Activated CD4-positive, alpha-beta T cell treated with anti-CD3 and anti-CD28 coated beads, Interleukin-2, amount 50 U/mL, for 4 hours (primary cell): Measurements from ENCODE around the gene UBA6.
"Not testable (repeated sequence)": the region's sequence is repeated elsewhere in the genome, so short reads cannot be mapped to it uniquely, and the experiment has no call there.

Experiments
- DNase-seq, 2 experiments: peaks; one replicate each; pipeline ENCODE4 v3.0.0-alpha.2; 2020

Gene UBA6

DNA sequence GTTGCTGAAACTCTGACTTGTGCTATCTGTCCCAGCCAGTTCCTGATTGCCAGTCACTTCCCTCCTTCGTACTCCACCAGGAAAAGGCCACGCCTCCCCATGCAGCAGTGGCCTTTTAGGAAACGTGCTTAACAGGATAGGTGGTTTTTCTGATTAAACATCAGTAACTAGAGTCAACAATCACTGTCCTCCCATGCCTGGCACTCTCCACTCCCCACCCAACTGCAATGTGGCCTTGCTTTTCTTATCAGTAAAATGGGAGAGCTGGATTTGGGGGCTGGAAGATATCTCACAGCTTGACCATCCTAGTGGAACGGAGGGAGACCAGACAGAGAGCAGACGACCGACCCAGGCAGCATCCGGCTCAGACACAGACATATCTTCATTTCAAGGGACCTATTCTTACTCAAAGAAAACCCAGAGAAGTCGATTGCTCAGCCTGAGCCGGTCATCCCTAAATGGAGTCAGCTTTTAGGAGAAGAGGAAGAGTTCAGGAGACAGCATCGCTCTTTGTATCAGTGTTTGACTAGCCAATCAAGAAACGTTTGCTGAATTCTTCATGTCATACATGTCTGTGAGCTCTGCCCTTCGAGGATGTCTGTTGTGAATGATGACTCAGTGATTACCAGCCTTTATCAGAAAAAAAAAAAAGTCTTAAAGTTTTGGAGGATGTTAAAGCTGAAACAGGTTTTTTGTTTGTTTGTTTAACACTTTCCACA lies 12.7 kb upstream of the UBA6 start:
- DNase-seq: no peak

DNA sequence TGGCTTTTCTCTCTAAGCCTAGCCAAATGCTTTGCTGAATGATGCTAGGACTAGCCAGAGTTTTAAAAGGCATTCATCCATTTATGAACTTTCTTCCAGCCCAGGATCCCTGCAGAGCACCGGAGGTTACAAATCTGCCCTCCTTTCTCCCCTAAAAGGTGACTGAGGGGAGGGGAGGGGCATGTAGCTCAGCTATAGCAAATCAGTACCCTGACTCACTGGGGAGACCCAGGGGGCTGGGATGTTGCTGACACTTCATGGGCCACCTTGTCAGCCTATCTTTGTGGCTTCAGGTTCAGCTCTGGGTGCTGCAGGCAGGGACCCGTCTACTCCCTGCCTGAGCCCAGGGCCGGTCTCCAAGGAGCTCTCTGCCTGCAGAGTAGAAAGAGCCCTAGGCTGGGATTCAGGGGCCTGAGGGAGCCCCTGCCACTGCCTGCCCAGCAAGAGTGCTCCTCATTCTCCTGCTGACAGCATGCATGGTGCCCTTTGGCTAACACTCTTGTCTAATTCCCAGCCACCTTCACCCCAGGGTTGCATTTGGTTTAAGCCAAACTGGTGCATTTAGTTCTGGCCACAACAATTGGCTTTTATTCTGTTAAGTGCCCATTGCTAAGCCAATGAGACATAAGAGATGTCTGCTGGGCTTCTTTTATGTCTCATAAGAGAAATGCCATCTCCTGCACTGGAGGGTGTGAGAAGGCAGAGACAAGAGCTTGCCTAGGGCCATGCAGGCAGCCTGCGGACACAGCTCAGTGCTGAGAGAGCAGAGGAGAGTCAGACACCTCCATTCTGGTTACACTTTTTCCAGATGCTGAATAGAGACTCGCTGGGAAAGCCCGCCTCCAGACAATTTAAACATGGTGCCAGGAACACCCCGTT lies 11.9 kb upstream of the UBA6 start:
- DNase-seq: no peak

DNA sequence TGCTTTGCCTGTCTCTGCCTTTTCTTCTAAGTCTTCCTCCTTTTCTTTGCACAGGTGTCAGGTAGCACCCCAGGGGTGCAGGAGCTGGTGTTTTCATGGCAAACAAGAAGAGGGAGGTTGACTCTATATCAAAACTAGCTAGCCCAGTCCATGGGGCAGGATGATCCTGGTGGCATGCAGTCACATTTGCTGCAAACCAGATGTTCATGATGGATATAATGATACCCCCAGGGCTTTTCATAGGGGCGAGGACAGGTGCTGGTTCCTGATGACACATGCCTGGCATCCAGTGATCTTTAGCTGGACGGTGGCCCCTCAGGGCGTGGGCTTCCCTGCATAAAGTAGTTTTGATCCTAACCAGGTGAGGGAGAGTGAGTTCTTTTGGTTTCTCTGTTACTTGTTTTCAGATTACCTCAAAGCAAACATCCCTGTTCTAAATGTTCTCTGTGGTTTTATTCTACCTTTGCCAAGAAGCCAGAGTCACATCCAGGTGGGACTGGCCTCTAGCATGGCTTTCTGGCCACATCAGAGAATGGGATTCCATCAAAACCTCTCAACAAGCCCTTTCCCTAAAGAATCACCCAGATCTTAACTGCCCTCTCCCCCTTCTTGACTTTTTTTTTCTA lies 11.2 kb upstream of the UBA6 start:
- DNase-seq: no peak

DNA sequence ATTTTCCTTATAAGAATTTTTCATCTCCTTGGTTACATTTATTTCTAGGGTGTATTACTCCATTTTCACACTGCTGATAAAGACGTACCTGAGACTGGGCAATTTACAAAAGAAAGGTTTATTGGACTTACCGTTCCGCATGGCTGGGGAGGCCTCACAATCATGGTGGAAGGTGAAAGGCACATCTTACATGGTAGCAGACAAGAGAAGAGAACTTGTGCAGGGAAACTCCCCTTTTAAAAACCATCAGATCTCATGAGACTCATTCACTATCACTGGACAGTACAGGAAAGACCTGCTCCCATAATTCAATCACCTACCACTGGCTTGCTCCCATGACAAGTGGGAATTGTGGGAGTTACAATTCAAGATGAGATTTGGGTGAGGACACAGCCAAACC lies 5.7 kb upstream of the UBA6 start:
- DNase-seq: not testable (repeated sequence)

DNA sequence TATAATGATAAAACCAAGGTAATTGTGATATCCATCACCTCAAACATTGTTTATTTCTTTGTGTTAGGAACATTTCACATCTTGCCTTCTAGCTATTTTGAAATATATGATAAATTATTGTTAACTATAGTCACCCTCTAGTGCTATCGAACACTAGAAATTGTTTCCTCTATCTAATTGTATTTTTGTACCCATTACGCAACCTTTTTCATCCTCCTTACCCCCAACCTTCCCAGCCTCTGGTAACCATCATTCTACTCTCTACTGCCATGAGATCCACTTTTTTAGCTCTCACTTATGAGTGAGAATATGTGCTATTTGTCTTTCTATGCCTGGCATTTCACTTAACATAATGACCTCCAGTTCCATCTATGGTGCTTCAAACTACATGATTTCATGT lies 3.9 kb upstream of the UBA6 start:
- DNase-seq: no peak

DNA sequence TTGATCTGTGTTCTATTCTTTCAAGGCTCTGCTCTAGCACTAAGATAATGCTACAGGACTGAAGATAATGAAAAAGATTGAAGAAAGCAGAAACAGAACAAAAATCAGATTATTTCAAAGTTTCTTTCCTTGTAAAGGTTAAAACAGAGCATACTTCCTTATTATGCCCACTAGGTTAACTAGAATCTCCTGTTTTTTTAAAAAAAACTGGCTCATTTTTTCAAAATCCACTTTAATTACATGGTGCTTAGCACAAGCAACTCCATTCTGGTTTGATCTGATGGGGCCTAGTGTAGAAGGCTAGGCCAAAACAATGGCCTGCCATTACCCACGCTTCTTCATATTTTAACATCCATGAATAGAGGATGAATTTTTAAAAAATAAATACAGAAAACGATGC lies 1.2 kb upstream of the UBA6 start:
- DNase-seq: no peak

DNA sequence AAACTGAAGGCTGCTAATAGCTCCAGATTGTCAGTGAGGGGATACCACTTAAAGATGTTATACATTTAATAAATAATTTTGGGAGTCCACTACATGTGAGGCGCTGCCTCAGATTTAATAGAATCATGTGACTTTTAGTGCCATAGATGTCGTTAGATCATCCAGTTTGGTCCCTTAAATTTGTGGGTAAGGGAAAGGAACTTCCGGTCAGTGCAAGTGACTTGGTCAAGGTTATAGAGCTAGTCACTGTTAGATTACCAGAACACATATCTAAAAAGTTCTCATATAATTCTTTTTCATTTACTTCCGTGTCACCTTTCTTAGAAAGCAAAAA lies 529 bp upstream of the UBA6 start:
- DNase-seq: no peak

DNA sequence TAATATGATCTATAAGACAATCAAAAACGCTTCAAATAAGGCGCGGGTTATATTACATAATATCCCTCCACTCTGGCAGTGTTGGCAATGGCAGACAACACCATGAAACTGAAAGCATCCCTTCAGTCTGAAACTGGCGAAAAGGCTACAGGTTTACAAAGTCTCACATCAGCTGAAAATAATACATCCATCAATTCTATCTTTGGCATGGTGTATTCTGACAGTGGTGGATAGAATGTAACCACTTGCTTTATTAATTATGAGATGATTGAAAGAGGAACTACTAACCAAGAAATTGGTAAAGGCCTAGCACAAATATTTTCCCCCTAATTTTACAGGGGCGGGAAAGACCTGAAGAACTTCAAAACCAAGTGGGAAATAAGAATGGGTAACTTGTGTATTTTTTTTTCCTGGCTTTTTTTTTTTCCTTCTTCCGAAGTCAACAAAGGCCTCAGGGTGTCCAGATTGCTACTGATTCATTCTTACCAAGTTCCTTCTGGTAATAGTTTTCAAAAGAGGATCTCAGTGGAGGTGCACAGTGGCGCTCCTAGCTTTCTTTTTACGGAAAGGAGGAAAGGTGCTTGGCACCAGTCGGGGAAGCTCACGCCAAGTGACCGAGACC lies 728 bp downstream of the UBA6 start:
- DNase-seq: no peak

DNA sequence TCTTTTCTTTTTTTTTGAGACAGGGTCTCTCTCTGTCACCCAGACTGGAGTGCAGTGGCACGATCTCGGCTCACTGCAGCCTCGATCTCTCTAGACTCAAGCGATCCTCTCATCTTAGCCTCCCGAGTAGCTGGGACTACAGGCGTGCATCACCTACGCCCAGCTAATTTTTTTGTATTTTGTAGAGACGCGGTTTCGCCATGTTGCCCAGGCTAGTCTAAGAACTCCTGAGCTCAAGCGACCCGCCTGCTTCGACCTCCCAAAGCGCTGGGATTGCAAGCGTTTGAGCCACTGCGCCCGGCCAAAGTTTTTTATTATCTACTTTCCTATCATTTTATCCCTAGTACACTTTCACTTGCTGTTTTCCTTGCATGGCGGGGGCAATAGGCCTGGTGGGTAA lies 1.4 kb downstream of the UBA6 start:
- DNase-seq: no peak

DNA sequence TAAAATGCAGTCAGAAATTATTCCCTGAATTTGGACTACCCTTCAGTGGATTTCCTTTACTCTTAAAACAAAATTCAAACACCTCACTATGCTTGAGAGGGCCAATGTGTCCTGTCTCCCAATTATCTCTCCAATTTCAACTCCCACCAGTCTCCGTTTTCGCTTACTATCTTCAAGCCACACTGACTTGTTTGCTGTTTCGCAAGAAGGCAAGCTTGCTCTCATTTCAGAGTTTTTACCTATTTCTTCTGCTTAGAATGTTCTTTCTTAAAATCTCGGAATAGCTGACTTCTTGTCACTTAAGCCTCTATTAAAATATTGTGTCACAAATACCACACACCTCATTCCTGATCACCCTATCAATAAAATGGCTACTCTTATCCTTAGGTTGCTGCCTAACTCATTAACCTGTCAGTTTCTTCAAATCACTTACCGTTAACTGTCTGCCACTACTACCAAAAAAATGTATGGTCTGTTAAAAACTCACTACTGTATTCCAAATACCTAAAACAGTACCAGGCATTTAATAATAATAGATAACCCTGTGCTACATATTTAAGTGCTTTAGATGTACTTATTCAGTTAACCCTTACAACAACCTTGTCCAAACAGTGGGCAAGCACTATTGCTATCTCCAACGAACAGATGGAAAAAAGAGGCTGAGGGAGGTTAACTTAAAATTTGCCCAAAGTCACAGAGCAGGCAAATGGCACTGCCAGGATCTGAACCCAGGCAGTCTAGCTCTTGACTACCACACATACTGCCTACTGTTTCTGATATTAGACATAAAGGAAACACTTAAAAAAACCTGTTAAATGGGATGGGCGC lies 2.9 kb downstream of the UBA6 start:
- no peak for DNase-seq

DNA sequence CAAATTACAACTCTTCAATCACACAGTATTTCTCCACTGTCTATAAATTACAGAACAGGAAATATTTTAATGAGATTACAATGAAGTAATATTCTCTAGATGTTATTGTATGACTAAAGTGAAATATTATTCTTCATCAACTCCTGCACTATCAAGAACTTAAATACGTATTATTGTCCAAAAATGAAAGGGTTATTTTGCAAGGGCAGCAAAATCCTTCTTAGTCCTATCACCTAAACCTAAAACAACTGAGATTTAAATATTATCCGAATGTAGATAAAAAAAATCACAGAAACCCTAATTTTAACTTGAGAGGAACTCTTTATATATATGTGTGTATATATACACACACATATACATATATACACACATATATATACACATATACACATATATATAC lies 4.9 kb downstream of the UBA6 start:
- no peak for DNase-seq

DNA sequence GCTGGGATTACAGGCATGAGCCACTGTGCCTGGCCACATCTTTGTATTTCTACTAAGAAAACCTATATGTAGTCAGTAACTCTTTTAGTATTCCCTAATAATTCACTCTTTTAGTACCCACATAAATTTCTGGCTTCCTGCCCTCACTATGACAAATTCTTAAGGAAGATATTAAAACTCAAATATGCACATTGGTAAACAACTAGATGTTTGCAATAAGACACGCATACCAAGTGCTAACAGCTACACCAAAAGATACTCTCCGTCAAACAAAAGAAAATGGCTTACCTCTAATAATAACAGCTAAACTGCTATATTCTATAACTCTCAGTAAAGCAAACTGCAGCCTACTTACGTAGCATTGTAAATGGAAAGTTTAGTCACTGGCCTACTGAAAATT lies 6.3 kb downstream of the UBA6 start:
- DNase-seq: no peak

DNA sequence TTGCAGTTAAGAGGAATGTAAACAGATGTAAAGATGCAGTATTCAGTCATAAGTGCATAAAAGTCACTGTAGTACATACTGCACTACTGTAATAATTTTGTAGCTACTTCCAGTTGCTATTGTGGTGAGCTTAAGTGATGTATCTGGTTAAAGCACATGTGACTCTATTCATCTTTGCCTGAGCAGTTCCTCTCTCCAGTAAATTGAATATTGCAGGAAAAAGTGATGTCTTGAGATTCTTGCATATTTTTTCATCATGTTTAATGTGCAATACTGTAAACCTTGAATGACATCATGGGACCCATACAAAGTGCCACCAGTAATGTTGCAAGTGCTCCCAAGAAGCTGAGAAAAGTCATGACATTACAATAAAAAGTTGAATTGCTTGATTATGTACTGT lies 9.6 kb downstream of the UBA6 start:
- no peak for DNase-seq

DNA sequence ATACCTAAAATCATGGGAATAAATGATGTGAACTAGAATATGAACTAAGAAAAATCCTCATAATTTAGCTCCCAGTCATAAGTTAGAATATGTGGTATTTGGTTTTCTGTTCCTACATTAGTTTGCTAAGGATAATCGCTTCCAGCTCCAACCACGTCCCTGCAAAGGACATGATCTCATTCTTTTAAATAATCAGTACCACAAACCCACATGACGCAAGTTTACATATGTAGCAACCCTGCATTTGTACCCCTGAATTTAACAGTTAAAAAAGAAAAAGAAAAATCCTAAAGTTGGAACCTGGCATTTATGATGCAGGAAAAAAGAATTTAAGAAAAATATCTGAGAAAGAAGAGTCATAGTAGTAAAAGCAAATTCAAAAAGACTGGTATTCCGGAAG lies 13.3 kb downstream of the UBA6 start:
- no peak for DNase-seq

DNA sequence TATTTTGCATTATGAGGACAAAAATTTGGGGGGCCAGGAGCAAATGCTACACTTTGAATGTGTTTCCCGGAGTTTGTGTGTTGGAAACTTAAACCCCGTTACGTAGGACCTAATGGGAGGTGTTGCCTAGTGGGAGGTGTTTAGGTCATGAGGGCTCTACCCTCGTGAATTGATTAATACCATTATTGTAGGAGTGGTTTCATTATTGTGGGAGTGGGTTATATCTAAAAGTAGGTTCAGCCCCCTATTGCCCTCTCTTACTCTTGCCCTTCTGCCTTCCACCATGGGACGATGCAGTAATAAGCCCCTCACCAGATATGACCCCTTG lies 15.5 kb downstream of the UBA6 start:
- no peak for DNase-seq

DNA sequence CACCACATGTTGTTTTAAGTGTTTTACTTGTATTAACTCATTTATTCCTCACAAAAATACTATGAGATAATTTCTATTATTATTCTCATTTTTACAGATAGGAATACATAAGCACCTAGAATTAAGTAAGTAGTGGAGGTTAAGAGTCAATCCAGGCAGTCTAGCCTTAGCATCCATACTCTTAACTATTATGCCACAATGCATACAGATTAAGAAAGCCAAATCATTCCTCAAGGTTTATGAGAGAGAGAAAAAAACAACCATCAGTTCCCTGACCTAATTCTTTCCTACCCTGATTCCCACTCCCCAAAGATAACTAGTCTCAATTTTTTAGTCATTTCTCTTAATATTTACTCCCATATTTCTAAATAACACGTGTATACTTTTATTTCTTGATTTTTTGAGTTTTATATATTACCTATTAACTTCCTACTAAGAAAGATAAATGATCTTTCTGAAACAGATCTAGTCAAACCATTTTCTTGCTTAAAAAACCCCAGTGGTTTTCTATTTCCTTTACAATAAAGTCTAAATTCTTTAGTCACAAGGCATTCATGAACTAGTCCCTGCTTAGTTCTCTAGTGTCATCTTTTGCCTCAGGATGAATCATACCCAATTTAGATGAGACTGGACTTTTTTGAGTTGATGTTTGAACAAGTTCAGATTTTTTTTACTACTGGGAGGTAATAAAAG lies 16.0 kb downstream of the UBA6 start:
- DNase-seq: no peak

DNA sequence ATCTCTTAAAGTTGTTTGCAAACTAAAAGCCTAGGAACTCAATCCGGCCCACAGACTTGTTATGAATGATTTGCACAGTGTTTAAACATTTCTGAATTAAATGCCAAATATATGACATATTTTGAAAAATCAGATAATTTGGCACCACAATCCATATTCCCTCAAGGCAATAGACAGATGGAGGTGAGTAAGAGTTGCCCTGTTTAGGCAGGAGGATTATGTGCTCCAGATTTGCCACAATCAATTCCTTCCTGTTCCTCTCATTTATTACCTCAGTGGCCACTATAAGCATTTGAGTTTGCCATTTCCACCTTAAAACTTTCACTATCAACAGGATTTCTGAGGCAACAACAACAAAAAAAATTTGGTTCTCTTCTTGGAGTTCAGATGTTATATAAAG lies 18.7 kb downstream of the UBA6 start:
- no peak for DNase-seq

DNA sequence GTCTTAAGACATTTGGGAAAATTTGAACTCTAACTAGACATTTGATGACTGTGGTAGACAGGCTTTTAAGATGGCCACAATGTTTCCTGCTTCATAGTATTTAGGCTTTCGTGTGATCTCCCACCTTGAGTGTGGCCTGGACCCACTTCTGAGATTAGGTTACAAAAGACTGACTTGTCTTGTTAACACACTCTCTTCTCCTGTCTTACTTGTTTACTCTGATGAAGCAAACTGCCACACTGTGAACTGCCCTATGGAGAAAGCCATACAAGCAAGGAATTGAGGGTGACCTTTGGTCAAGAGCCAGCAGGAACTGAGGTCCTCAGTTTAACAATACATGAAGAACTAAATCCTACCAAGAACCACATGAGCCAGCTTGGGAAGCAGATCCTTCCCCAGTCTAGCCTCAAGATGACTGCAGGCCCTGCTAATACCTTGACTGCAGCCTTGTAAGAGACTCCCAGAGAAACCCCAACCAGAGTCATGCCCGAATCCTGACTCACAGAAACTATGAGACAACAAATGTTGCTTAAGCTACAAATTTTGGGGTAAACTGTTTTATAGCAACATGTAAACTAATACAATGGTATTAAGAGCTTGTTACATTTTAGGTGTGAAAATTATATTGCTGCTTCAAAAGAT lies 20.3 kb downstream of the UBA6 start:
- DNase-seq: no peak

DNA sequence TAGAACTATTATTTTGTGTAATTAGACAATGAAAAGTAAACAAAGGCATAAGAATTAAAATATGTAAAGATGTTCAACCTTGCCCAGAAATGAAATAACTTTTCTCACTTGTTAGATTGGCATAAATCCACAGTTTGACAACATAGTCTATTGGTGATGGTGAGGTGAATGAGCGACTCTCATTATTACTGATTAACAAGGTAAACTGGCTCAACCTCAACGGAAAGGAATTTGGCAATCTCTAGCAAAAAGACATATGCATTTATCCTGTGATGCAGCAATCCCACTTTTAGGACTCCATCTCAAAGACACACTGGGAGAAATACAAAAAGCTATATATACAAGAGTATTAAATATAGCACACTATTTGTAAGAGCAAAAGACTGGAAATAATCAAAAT lies 22.3 kb downstream of the UBA6 start:
- no peak for DNase-seq

DNA sequence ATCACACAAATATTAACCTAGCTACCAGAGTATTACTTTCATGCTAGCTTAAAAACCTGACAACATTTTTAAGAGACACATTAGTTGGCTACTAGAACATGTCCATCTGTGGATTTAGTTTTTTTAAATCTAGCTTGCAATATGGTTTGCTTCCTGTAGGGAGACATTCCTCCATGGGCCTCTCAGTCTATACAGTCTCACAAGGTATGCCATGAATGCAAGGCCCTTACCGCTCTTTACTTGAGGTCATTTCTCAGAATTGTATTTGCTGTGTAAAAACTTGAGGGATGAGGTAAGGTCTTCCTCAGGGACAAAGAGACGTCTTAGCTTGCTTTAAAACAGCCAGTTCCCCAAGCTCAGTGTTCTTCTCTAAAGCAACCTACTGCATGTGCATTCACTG lies 26.9 kb downstream of the UBA6 start:
- no peak for DNase-seq

DNA sequence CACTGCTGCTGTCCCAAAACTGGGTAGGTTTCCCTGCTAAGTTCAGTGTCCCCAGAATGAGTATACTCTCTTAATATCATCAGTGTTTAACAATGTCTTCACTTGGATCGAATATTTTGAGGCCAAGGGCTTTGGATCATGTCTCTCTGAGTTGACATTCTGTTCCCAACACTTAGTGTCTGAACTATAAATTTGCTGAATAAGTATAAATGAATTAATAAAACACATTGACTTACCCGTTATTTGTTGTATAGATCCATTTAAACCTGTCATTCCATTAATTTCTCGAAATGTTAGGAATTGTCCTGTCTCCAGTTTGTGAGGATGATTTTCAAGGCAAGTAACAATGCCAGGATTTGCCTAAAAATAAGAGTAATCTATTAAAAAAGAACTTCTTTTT lies 32.6 kb downstream of the UBA6 start:
- DNase-seq: no peak

DNA sequence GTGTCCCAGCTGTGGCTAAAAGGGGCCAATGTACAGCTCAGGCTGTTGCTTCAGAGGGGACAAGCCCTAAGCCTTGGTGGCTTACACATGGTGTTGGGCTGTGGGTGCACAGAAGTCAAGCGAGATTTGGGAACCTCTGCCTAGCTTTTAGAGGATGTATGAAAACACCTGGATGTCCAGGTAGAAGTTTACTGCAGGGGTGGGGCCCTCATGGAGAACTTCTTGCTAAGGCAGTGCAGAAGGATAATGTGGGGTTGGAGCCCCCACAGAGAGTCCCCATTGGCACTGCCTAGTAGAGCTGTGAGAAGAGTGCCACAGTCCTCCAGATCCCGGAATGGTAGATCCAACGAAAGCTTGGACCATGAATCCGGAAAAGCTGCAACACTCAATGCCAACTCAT lies 40.5 kb downstream of the UBA6 start:
- no peak for DNase-seq
